Right atrium auricular region (tissue), 2 donors: ENCODE measurements around the gene ATMIN. TPM values are rescaled to one million over a fixed set of nuclear protein-coding genes. Genes with fewer than 3 reads are reported as not detected.
A peak's percentile ranks its signal among the peaks of the same experiment; 100 is the strongest.

Source experiments
- DNase-seq: peaks from one replicate; pipeline ENCODE4 v3.0.0-alpha.2; 2019; ENCODE audit warnings: low spot score
- H3K27ac ChIP-seq, 2 donors: fragments of 200-600 bp; sonication (generic); 1 replicate in 1 of 2; 2 replicates in 1 of 2; pipeline ENCODE4 v1.5.1; 2016 to 2019
- H3K27me3 ChIP-seq, 2 donors: fragments of 200-600 bp; sonication (generic); one replicate each; pipeline versions ENCODE4 v1.5.1 to v1.6.0; 2017 to 2019
- H3K36me3 ChIP-seq: fragments of 200-600 bp; sonication (generic); one replicate; pipeline ENCODE4 v1.5.1; 2016
- H3K4me1 ChIP-seq, 2 donors: fragments of 200-600 bp; sonication (generic); one replicate each; pipeline versions ENCODE4 v1.5.1 to v1.6.0; 2017 to 2019
- H3K4me3 ChIP-seq, 2 donors: fragments of 200-600 bp; sonication (generic); 1 replicate in 1 of 2; 2 replicates in 1 of 2; pipeline ENCODE4 v1.5.1; 2017 to 2019; ENCODE audit warnings: mild to moderate bottlenecking in 1 of 2, moderate library complexity in 1 of 2
- H3K9me3 ChIP-seq, 2 donors: fragments of 200-600 bp; sonication (generic); one replicate each; pipeline ENCODE4 v1.5.1; 2019
- total RNA-seq, 2 donors: library from RNA; depleted of rRNA; stranded (reverse); fragments of >200 nt; gene quantifications; one replicate each; pipeline ENCODE4 v1.1.0, GENCODE V29; 2016
- TF ChIP-seq, protein P1 (sequence below), 2 donors: fragments of 200-600 bp; sonication (generic); IDR thresholded peaks; one replicate each; pipeline ENCODE4 v1.5.1; 2019; ENCODE audit warnings: antibody characterized with exemption in 2 of 2

Gene ATMIN
- total RNA-seq, 2 donors from 2014 or later, result 20.5 to 25.6 TPM

DNA sequence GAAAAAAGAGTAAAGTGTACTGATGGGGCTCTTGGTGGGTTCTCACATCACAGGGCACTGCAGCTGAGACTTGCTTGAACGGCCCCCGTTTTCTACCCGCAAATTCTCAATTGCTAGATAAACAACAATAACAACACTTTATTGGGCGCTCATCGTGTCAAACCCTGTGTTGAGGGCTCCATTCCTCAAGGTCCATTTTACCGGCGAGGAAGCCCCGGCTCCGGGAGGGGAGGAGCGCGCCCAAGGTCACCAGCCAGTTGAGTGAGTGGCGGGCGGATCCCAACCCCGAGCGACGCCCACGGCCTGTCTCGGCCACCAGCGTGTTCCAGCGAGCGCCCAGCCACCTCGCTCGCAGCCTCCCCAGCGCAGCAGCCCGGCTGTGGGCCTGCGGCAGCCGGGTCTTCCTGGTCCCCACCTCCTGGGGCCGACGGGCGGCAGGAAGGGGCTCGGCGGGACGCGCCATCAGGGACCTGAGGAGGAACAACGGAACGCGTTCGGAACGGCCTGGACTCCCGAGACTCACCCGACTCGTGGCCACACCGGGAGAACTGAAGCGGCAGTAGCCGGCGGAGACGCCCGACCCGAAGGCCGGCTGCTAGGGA lies 29.3 kb upstream of the ATMIN start:
- TF ChIP-seq, protein P1, sequence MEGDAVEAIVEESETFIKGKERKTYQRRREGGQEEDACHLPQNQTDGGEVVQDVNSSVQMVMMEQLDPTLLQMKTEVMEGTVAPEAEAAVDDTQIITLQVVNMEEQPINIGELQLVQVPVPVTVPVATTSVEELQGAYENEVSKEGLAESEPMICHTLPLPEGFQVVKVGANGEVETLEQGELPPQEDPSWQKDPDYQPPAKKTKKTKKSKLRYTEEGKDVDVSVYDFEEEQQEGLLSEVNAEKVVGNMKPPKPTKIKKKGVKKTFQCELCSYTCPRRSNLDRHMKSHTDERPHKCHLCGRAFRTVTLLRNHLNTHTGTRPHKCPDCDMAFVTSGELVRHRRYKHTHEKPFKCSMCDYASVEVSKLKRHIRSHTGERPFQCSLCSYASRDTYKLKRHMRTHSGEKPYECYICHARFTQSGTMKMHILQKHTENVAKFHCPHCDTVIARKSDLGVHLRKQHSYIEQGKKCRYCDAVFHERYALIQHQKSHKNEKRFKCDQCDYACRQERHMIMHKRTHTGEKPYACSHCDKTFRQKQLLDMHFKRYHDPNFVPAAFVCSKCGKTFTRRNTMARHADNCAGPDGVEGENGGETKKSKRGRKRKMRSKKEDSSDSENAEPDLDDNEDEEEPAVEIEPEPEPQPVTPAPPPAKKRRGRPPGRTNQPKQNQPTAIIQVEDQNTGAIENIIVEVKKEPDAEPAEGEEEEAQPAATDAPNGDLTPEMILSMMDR (IDR thresholded peaks at IDR 0.05), result peak in 1 of 2 donors; percentile 9
- H3K27ac ChIP-seq, result peak overlapping the region; percentile 98 to 100
- peak; percentile 76 for DNase-seq
- peaks cover 0 to 30% of the 10 kb centered on the region in 2 donors for H3K4me1 ChIP-seq
- no peaks in the 10 kb centered on the region for H3K9me3 ChIP-seq
- no peaks in the 10 kb centered on the region for H3K36me3 ChIP-seq
- H3K27me3 ChIP-seq, result no peaks in the 10 kb centered on the region
- H3K4me3 ChIP-seq, result peak overlapping the region; percentile 79 to 95

DNA sequence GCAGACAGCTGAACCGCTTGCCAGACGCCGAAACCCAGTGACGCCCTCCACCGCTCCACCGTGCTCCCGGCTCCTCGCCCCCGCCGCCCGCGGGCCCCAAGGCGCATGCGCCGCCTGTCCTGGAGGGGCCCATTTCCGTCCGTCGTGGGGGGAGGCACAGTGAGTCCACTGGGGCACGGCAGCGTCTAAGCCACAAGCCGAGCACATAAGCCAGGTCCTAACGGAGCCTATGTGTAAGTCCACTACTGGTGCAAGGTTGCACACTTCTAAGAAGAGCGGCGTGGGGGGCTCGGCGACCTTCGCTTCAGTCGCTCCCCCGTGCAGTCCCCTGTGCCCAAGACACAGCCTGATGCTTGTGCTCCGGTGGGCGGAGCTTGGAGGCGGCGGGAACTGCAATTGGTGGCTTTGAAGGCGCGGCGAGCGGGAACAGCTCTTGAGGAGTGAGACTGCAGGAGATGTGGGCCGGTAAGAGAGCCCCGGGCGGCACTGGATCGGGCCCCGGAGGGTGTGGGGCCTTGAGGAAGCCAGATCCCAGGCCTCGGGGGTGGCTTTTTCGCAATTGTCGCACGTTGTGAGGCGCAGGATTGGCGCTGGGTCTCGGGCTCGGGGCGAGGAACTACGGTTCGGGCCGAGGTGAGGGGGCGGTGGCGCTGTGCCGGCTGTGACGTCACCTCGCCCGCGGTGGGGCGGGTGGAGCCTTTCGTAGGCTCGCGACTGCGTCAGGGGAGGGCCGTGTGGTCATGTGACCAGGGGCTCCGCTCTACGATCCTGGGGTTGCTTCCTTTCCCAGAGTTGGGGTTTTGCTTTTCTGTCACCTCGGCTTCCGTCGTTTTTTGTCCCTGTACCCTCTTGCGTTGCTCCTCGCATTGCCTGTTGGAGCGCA lies 28.6 kb upstream of the ATMIN start, which contains the start of the genes CENPN and CMC2:
CENPN (plus strand) TSS at position 402 of the 883 bp plus-strand sequence. CDS start 4,726 bp downstream, outside the sequence.
CMC2 (minus strand) TSS at position 73 of the 883 bp plus-strand sequence. CDS start 9,491 bp downstream, outside the sequence.
- TF ChIP-seq, protein P1 (IDR thresholded peaks at IDR 0.05), result no peak
- H3K36me3 ChIP-seq, result no peaks in the 10 kb centered on the region
- peak; percentile 99 for DNase-seq
- peak within 1 kb of the TSS; percentile 79 to 95 for H3K4me3 ChIP-seq
- H3K27me3 ChIP-seq, result no peaks in the 10 kb centered on the region
- no peaks in the 10 kb centered on the region for H3K9me3 ChIP-seq
- H3K27ac ChIP-seq, result peak within 1 kb of the TSS; percentile 98 to 100
- peaks cover 0 to 30% of the 10 kb centered on the region in 2 donors for H3K4me1 ChIP-seq

DNA sequence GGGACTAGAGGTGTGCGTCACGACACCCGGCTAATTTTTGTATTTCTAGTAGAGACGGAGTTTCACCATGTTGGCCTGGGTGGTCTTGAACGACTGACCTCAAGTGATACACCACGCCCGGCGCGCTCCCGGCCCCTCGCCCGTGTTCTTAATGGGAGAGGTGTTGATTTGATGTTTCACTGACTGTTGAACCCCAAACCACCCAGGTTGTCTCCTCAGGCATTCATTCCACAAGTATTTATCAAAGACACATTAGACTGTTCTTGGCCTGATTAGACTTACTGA lies 27.2 kb upstream of the ATMIN start:
- Histone ChIP-seq H3K36me3 (peaks cover 11% of the 10 kb centered on the region), H3K4me1 (peaks cover 0 to 30% of the 10 kb centered on the region in 2 donors), H3K4me3 (peak overlapping the region in 1 of 2 donors; percentile 79), H3K27ac (no peak overlapping the region), H3K9me3 (no peaks in the 10 kb centered on the region), H3K27me3 (no peaks in the 10 kb centered on the region)
- TF ChIP-seq, protein P1 (IDR thresholded peaks at IDR 0.05), result no peak
- DNase-seq, result no peak

DNA sequence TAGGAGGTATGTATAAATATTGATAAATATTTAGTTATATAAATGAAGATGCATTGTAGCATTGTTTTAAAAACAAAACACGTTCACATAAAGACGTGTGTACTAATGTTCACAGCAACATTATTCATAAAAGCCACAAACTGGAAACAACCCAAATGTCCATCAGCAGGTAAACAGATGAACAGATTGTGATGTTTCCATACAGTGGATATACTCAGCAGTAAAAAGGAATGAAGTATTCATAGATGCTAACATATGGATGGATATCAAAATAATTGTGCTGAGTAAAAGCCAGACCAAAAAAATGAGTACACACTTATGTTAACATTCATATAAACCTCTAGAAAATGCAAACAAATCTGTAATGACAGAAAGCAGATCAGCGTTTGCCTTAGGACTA lies 22.7 kb upstream of the ATMIN start:
- Histone ChIP-seq H3K4me1 (peaks cover 0 to 4% of the 10 kb centered on the region in 2 donors), H3K36me3 (peaks cover 25% of the 10 kb centered on the region), H3K9me3 (no peaks in the 10 kb centered on the region), H3K27me3 (no peaks in the 10 kb centered on the region), H3K27ac (no peak overlapping the region), H3K4me3 (no peak overlapping the region)
- TF ChIP-seq, protein P1 (IDR thresholded peaks at IDR 0.05), result no peak
- DNase-seq, result no peak

DNA sequence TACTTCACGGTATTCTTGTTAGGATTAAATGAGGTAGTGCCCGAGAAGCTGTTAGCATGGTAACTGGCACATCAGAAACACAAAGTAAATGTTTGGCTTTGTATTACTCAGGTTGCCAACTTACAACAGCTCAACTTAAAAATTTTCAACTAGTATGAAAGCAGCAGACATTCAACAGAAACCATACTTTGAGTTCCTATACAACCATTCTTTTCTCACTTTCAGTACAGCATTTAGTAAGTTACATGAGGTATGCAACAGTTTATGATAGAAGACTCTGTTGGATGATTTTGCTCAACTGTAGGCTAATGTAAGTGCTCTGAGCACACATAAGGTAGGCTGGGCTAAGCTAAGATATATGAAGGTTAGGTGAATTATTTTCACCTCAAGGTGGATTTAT lies 21.0 kb upstream of the ATMIN start:
- no peaks in the 10 kb centered on the region for H3K9me3 ChIP-seq
- H3K4me3 ChIP-seq, result no peak overlapping the region
- no peaks in the 10 kb centered on the region for H3K4me1 ChIP-seq
- DNase-seq, result no peak
- H3K27ac ChIP-seq, result no peak overlapping the region
- TF ChIP-seq, protein P1 (IDR thresholded peaks at IDR 0.05), result no peak
- H3K36me3 ChIP-seq, result peaks cover 32% of the 10 kb centered on the region
- H3K27me3 ChIP-seq, result no peaks in the 10 kb centered on the region
